ENCODE data around the gene KRT6A. TPM values are rescaled to one million over a fixed set of nuclear protein-coding genes. Genes with fewer than 3 reads are reported as not detected.

The KRT6A gene
- polyA plus RNA-seq, 3 donors: not detected

- H3K27me3 ChIP-seq (ENCODE audit: control insufficient read depth in 2 of 2, insufficient read depth in 2 of 2, low read length in 2 of 2): no peaks in the 10 kb centered on the region
- TF ChIP-seq CTCF (IDR thresholded peaks at IDR 0.05): no peak
- H3K4me1 ChIP-seq (ENCODE audit: control insufficient read depth in 1 of 2, insufficient read depth in 2 of 2, low read length in 2 of 2): no peaks in the 10 kb centered on the region
- Mint-ChIP-seq H3K4me3 (no peak overlapping the region), H3K27me3 (ENCODE audit: low read depth in 3 of 3) (peaks cover 0 to 6% (median 6%) of the 10 kb centered on the region in 3 donors), H3K27ac (no peak overlapping the region), H3K36me3 (no peaks in the 10 kb centered on the region), H3K4me1 (no peaks in the 10 kb centered on the region), H3K9me3 (no peaks in the 10 kb centered on the region)
- no peak overlapping the region for H3K4me3 ChIP-seq (replicated peaks in 1 of 3; ENCODE audit: low read depth in 2 of 3, low read length in 3 of 3)
- H3K4me2 ChIP-seq (replicated peaks; ENCODE audit: extremely low read depth, low read length, poor library complexity, severe bottlenecking): no peak overlapping the region
- no peaks in the 10 kb centered on the region for H4K20me1 ChIP-seq (ENCODE audit: insufficient read depth, low read length)
- DNase-seq: no peak
- no peak overlapping the region for H3K9ac ChIP-seq (ENCODE audit: insufficient read depth, low read length, poor library complexity, severe bottlenecking)
- WGBS (ENCODE audit: insufficient coverage): 60% methylated on average over 1 of the region's 5 CpGs
- no peak overlapping the region for H2AFZ ChIP-seq (ENCODE audit: insufficient read depth, low read depth, low read length, poor library complexity, severe bottlenecking)
- no peaks in the 10 kb centered on the region for H3K9me3 ChIP-seq (replicated peaks in 1 of 2; ENCODE audit: control insufficient read depth in 1 of 2, insufficient read depth in 1 of 2, low read length in 2 of 2)
- intact Hi-C loops (cut with micrococcal nuclease): no loop called here
- no peaks in the 10 kb centered on the region for H3K36me3 ChIP-seq (replicated peaks in 1 of 2; ENCODE audit: control insufficient read depth in 1 of 2, insufficient read depth in 2 of 2, low read length in 2 of 2)
- H3K27ac ChIP-seq (ENCODE audit: low read depth in 1 of 2, low read length in 2 of 2): no peak overlapping the region
- H3K79me2 ChIP-seq (ENCODE audit: insufficient read depth, low read length): no peaks in the 10 kb centered on the region
Observed at GRCh38 chr12:52524898-52525591, 32.0 kb upstream of the KRT6A start.

GRCh38 chr12:52524241-52524897 lies 31.3 kb upstream of the KRT6A start:
- H3K27me3 Mint-ChIP-seq (ENCODE audit: low read depth in 3 of 3): peaks cover 0 to 7% (median 5%) of the 10 kb centered on the region in 3 donors
- no peaks in the 10 kb centered on the region for H3K27me3 ChIP-seq (ENCODE audit: control insufficient read depth in 2 of 2, insufficient read depth in 2 of 2, low read length in 2 of 2)
- intact Hi-C loops (cut with micrococcal nuclease): no loop called here
- no peaks in the 10 kb centered on the region for H3K9me3 ChIP-seq (replicated peaks in 1 of 2; ENCODE audit: control insufficient read depth in 1 of 2, insufficient read depth in 1 of 2, low read length in 2 of 2)
- 84% methylated on average over 6 of the region's 6 CpGs for WGBS (ENCODE audit: insufficient coverage)
- TF ChIP-seq CTCF (IDR thresholded peaks at IDR 0.05): no peak
- H3K4me3 Mint-ChIP-seq: no peak overlapping the region
- no peaks in the 10 kb centered on the region for H3K4me1 Mint-ChIP-seq
- H3K4me3 ChIP-seq (replicated peaks in 1 of 3; ENCODE audit: low read depth in 2 of 3, low read length in 3 of 3): no peak overlapping the region
- no peak for DNase-seq
- H4K20me1 ChIP-seq (ENCODE audit: insufficient read depth, low read length): no peaks in the 10 kb centered on the region
- H3K27ac ChIP-seq (ENCODE audit: low read depth in 1 of 2, low read length in 2 of 2): no peak overlapping the region
- H2AFZ ChIP-seq (ENCODE audit: insufficient read depth, low read depth, low read length, poor library complexity, severe bottlenecking): no peak overlapping the region
- H3K36me3 Mint-ChIP-seq: no peaks in the 10 kb centered on the region
- H3K4me1 ChIP-seq (ENCODE audit: control insufficient read depth in 1 of 2, insufficient read depth in 2 of 2, low read length in 2 of 2): no peaks in the 10 kb centered on the region
- no peak overlapping the region for H3K9ac ChIP-seq (ENCODE audit: insufficient read depth, low read length, poor library complexity, severe bottlenecking)
- no peaks in the 10 kb centered on the region for H3K79me2 ChIP-seq (ENCODE audit: insufficient read depth, low read length)
- H3K27ac Mint-ChIP-seq: no peak overlapping the region
- H3K9me3 Mint-ChIP-seq: no peaks in the 10 kb centered on the region
- H3K4me2 ChIP-seq (replicated peaks; ENCODE audit: extremely low read depth, low read length, poor library complexity, severe bottlenecking): no peak overlapping the region
- no peaks in the 10 kb centered on the region for H3K36me3 ChIP-seq (replicated peaks in 1 of 2; ENCODE audit: control insufficient read depth in 1 of 2, insufficient read depth in 2 of 2, low read length in 2 of 2)
